GM12878 (cell line): ENCODE results near the gene TMEM272. TPM values are rescaled to one million over a fixed set of nuclear protein-coding genes. Genes with fewer than 3 reads are reported as not detected.
A peak's percentile ranks its signal among the peaks of the same experiment; 100 is the strongest.

Experiments used
- BACH1 ChIP-seq: fragments of 450-650 bp; IDR thresholded peaks from 2 replicates; pipeline ENCODE4 v1.6.1; 2017; ENCODE audit warnings: mild to moderate bottlenecking, borderline replicate concordance
- IKZF2 ChIP-seq, 2 experiments: fragments of 450-650 bp; IDR thresholded peaks; 2 replicates each; pipeline ENCODE4 v1.6.1; 2017; ENCODE audit warnings: mild to moderate bottlenecking in 2 of 2, moderate library complexity in 2 of 2
- KDM1A ChIP-seq: fragments of 200-600 bp; sonication (generic); IDR thresholded peaks from 2 replicates; pipeline ENCODE4 v1.6.1; 2016; ENCODE audit warnings: borderline replicate concordance
- MLLT1 ChIP-seq: fragments of 450-650 bp; IDR thresholded peaks from 2 replicates; pipeline ENCODE4 v1.6.1; 2016; ENCODE audit warnings: mild to moderate bottlenecking
- MYC ChIP-seq: IDR thresholded peaks from 2 replicates; pipeline ENCODE4 v1.6.1; 2011; ENCODE audit warnings: mild to moderate bottlenecking, low read length, moderate library complexity, inconsistent platforms; ENCODE audit not compliant: insufficient read depth, insufficient replicate concordance, insufficient read length, severe bottlenecking
- NFXL1 ChIP-seq: fragments of 450-650 bp; IDR thresholded peaks from 2 replicates; pipeline ENCODE4 v1.6.1; 2017; ENCODE audit warnings: antibody characterized with exemption, mild to moderate bottlenecking, borderline replicate concordance
- NKRF ChIP-seq: fragments of 450-650 bp; conservative IDR thresholded peaks from 2 replicates; pipeline ENCODE4 v1.6.1; 2017; ENCODE audit warnings: mild to moderate bottlenecking, moderate library complexity
- NR2F1 ChIP-seq: fragments of 450-650 bp; conservative IDR thresholded peaks from 2 replicates; pipeline ENCODE4 v1.6.1; 2017; ENCODE audit warnings: mild to moderate bottlenecking
- POU2F2 ChIP-seq: IDR thresholded peaks from 3 replicates; pipeline ENCODE4 v1.6.1; 2011; ENCODE audit warnings: low read depth, mild to moderate bottlenecking, low read length, borderline replicate concordance
- RAD21 ChIP-seq: IDR thresholded peaks from 2 replicates; pipeline ENCODE4 v1.6.1; 2011; ENCODE audit warnings: mild to moderate bottlenecking, low read depth, low read length, moderate library complexity; ENCODE audit not compliant: insufficient read depth
- RB1 ChIP-seq: fragments of 450-650 bp; formaldehyde crosslinking; IDR thresholded peaks from 2 replicates; pipeline ENCODE4 v1.6.1; 2017; ENCODE audit warnings: mild to moderate bottlenecking, borderline replicate concordance
- RBBP5 ChIP-seq: fragments of 200-600 bp; sonication (generic); conservative IDR thresholded peaks from 2 replicates; pipeline ENCODE4 v1.6.1; 2016
- RCOR1 ChIP-seq: conservative IDR thresholded peaks from 2 replicates; pipeline ENCODE4 v1.6.1; 2012; ENCODE audit warnings: low read depth, low read length, improper control_type of control experiment
- RELB ChIP-seq: fragments of 450-650 bp; IDR thresholded peaks from 2 replicates; pipeline ENCODE4 v1.6.1; 2017; ENCODE audit warnings: low read depth, mild to moderate bottlenecking, moderate library complexity
- RUNX3 ChIP-seq: IDR thresholded peaks from 2 replicates; pipeline ENCODE4 v1.6.1; 2012; ENCODE audit warnings: low read length, inconsistent platforms
- SKIL ChIP-seq: fragments of 450-650 bp; IDR thresholded peaks from 2 replicates; pipeline ENCODE4 v1.6.1; 2017; ENCODE audit warnings: mild to moderate bottlenecking, low read depth, inconsistent platforms; ENCODE audit not compliant: poor library complexity, severe bottlenecking
- TAF1 ChIP-seq: IDR thresholded peaks from 2 replicates; pipeline ENCODE4 v1.6.1; 2011; ENCODE audit warnings: mild to moderate bottlenecking, low read depth, low read length, borderline replicate concordance
- TCF3 ChIP-seq: IDR thresholded peaks from 2 replicates; pipeline ENCODE4 v1.6.1; 2012; ENCODE audit warnings: low read depth, mild to moderate bottlenecking, low read length, borderline replicate concordance; ENCODE audit not compliant: insufficient read depth
- ZBED1 ChIP-seq: IDR thresholded peaks from 2 replicates; pipeline ENCODE4 v1.6.1; 2016; ENCODE audit warnings: borderline replicate concordance
- ZNF274 ChIP-seq: IDR thresholded peaks from one replicate; pipeline ENCODE4 v1.8.0; 2011; ENCODE audit not compliant: insufficient read length, insufficient read depth
- polyA plus RNA-seq, 11 experiments: library from polyadenylated mRNA; depleted of rRNA in 4 of 11; unstranded in 6 of 11; stranded (reverse) in 5 of 11; fragments of >200 nt; fragmentation: Nextera tagmentation in 4 of 11; fragmentation: Illumina TruSeq in 1 of 11; extraction: Ambion mirVana in 4 of 11; extraction: Trizol in 1 of 11; gene quantifications; 1 replicate in 1 of 11; 2 replicates in 10 of 11; pipeline versions ENCODE4 v1.2.1 to v1.2.3, GENCODE V29; 2011 to 2016; ENCODE audit warnings: inconsistent platforms in 2 of 11, missing spikeins in 2 of 11, low read depth in 1 of 11
- total RNA-seq, 4 experiments: library from RNA; depleted of rRNA in 3 of 4; stranded (reverse); fragments of >200 nt in 3 of 4; fragmentation: Illumina TruSeq in 1 of 4; extraction: Trizol in 1 of 4; gene quantifications; 2 replicates each; pipeline versions ENCODE4 v1.2.1 to v1.2.3, GENCODE V29; 2013 to 2021
- TF ChIP-seq, protein P1 (sequence below): IDR thresholded peaks from 2 replicates; pipeline ENCODE4 v1.6.1; 2011; ENCODE audit warnings: low read depth, low read length, improper control_type of control experiment, borderline replicate concordance

TMEM272 gene
- total and polyA plus RNA-seq, 10 of the 15 experiments (the other 5 are each of a cell fraction or from before 2014, with no cell fraction given): 0.01 to 0.04 TPM; not detected in 8

- TF ChIP-seq POU2F2 (no peak), MYC (peak; percentile 14), TAF1 (peak; percentile 60; the same call in 1 of the 2 replicates), MLLT1 (peak; percentile 68; the same call in 1 of the 2 replicates), KDM1A (no peak), IKZF2 (IDR thresholded peaks at IDR 0.05) (peak; percentile 10 to 30; a peak in 2 of 4 replicates), BACH1 (peak; percentile 63; the same call in 1 of the 2 replicates), SKIL (peak; percentile 29), NKRF (peak; percentile 91), TCF3 (peak; percentile 28; the same call in 1 of the 2 replicates), RAD21 (0 out of 2 replicates have a peak, but pooled peaks have one; percentile 14), NR2F1 (peak; percentile 83), RB1 (peak; percentile 87), RBBP5 (no peak), ZBED1 (no peak), RCOR1 (no peak), RELB (peak; percentile 61), RUNX3 (peak; percentile 87), ZNF274 (no peak), NFXL1 (no peak)
- TF ChIP-seq, protein P1, sequence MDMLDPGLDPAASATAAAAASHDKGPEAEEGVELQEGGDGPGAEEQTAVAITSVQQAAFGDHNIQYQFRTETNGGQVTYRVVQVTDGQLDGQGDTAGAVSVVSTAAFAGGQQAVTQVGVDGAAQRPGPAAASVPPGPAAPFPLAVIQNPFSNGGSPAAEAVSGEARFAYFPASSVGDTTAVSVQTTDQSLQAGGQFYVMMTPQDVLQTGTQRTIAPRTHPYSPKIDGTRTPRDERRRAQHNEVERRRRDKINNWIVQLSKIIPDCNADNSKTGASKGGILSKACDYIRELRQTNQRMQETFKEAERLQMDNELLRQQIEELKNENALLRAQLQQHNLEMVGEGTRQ: peak; percentile 48
These were observed 41.3 kb downstream of the TMEM272 start, which contains the start of gene DHRS12 (continued) for GRCh38 chr13:51803422-51804294.
